ENCODE measurements around the gene PROX1.

PROX1 gene

GRCh38 chr1:214044438-214045214, 56.9 kb downstream of the PROX1 start:
- H3K4me3 Mint-ChIP-seq: no peak overlapping the region
- H3K9me3 Mint-ChIP-seq: peaks cover 12% of the 10 kb centered on the region
- H3K4me1 Mint-ChIP-seq (ENCODE audit: low read depth): no peaks in the 10 kb centered on the region

GRCh38 chr1:214050513-214051401, 63.0 kb downstream of the PROX1 start:
- H3K36me3 Mint-ChIP-seq (ENCODE audit: low read depth): no peaks in the 10 kb centered on the region
- no peaks in the 10 kb centered on the region for H3K4me1 Mint-ChIP-seq (ENCODE audit: low read depth)
- H3K9me3 Mint-ChIP-seq: peaks cover 15% of the 10 kb centered on the region
- no peak overlapping the region for H3K4me3 Mint-ChIP-seq
- H3K27ac Mint-ChIP-seq: no peak overlapping the region
- H3K27me3 Mint-ChIP-seq: no peaks in the 10 kb centered on the region

More at GRCh38 chr1:214044438-214045214, 56.9 kb downstream of the PROX1 start:
- peaks cover 6% of the 10 kb centered on the region for H3K27me3 Mint-ChIP-seq
- no peak overlapping the region for H3K27ac Mint-ChIP-seq
- H3K36me3 Mint-ChIP-seq (ENCODE audit: low read depth): no peaks in the 10 kb centered on the region

DNA sequence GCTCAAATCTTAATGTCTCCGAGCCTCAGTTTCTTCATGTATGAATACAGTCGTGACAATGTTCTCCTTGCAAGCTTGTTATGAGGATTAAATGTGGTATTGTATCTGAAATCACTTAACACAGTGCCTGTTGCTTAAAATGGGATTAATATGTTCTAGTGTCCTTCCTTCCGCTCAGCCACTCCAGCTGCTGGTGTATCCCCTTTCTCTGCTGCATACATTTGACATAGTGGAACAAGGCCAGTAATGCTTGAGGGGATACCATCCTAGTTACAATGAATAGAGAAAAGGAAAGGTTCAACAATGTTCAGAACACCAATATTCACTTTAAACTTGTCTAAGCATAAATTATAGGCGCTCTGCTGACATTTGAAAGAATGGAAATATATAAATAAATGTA, 64.0 kb downstream of the PROX1 start:
- no peak overlapping the region for H3K27ac Mint-ChIP-seq
- H3K27me3 Mint-ChIP-seq: no peaks in the 10 kb centered on the region
- H3K4me1 Mint-ChIP-seq (ENCODE audit: low read depth): no peaks in the 10 kb centered on the region
- H3K9me3 Mint-ChIP-seq: peaks cover 15% of the 10 kb centered on the region
- H3K36me3 Mint-ChIP-seq (ENCODE audit: low read depth): no peaks in the 10 kb centered on the region
- no peak overlapping the region for H3K4me3 Mint-ChIP-seq

GRCh38 chr1:214058076-214058475, 70.3 kb downstream of the PROX1 start:
- H3K27me3 Mint-ChIP-seq: no peaks in the 10 kb centered on the region
- no peak overlapping the region for H3K4me3 Mint-ChIP-seq
- no peaks in the 10 kb centered on the region for H3K4me1 Mint-ChIP-seq (ENCODE audit: low read depth)
- H3K36me3 Mint-ChIP-seq (ENCODE audit: low read depth): no peaks in the 10 kb centered on the region
- H3K9me3 Mint-ChIP-seq: no peaks in the 10 kb centered on the region
- no peak overlapping the region for H3K27ac Mint-ChIP-seq

DNA sequence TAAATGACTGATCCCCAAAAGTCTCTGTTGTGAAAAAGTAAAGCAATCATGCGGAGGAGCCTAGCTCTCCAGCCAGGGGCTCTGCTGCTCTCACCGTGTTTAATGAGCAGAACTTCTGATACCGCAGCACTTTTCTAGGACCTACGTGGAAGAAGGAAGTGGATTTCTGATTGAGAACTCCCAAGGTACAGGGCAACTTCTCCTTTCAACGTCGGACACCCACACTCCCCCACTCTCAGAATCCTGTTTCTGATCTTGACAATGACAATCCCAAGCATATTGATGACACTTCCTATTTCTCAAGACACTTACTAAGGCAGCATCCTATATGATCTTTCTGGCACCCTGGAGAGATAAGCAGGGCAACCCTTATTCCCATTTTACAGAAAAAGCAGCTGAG, 78.4 kb downstream of the PROX1 start:
- no peaks in the 10 kb centered on the region for H3K4me1 Mint-ChIP-seq (ENCODE audit: low read depth)
- no peaks in the 10 kb centered on the region for H3K36me3 Mint-ChIP-seq (ENCODE audit: low read depth)
- H3K4me3 Mint-ChIP-seq: no peak overlapping the region
- no peak overlapping the region for H3K27ac Mint-ChIP-seq
- H3K9me3 Mint-ChIP-seq: no peaks in the 10 kb centered on the region
- H3K27me3 Mint-ChIP-seq: no peaks in the 10 kb centered on the region

DNA sequence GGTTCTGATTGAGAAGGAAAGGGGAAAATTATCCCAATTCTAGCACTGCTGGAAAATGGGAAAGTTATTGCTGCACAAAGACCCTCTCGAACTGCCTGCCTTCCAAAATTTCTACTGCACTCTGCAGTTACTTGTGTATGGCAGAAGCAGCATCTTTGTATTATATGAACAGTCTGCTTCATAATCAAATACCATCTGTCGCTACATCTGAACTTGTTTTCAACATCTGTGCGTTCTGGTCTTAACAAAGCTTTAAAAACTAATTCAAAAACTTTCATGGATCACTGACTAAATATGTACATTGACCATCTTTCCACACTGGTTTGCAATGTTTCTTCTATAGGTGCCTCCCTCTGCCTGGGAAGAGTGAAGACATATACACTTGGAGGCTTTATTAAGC, 79.2 kb downstream of the PROX1 start:
- no peak overlapping the region for H3K27ac Mint-ChIP-seq
- no peak overlapping the region for H3K4me3 Mint-ChIP-seq
- H3K27me3 Mint-ChIP-seq: no peaks in the 10 kb centered on the region
- no peaks in the 10 kb centered on the region for H3K4me1 Mint-ChIP-seq (ENCODE audit: low read depth)
- no peaks in the 10 kb centered on the region for H3K36me3 Mint-ChIP-seq (ENCODE audit: low read depth)
- no peaks in the 10 kb centered on the region for H3K9me3 Mint-ChIP-seq

DNA sequence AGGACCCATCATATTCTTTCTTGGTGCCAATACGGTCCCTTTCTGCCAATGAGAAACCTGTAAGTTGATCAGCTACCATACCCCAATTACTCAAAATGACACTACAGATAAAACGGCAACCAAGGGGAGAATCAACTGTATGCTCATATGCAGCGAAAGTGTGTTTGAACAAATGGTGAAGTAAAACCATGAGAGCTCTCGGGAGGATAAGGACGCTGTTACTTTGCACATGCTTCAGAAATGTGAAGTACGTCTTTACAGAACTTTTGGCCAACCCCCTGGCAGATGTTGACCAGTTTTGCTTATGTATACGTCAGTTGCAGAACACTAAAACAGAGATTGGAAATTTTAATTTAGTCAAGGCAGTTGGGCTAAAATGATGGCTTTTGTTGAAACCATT, 79.6 kb downstream of the PROX1 start:
- Mint-ChIP-seq H3K9me3 (no peaks in the 10 kb centered on the region), H3K4me1 (ENCODE audit: low read depth) (no peaks in the 10 kb centered on the region), H3K36me3 (ENCODE audit: low read depth) (no peaks in the 10 kb centered on the region), H3K4me3 (no peak overlapping the region), H3K27me3 (no peaks in the 10 kb centered on the region), H3K27ac (no peak overlapping the region)

DNA sequence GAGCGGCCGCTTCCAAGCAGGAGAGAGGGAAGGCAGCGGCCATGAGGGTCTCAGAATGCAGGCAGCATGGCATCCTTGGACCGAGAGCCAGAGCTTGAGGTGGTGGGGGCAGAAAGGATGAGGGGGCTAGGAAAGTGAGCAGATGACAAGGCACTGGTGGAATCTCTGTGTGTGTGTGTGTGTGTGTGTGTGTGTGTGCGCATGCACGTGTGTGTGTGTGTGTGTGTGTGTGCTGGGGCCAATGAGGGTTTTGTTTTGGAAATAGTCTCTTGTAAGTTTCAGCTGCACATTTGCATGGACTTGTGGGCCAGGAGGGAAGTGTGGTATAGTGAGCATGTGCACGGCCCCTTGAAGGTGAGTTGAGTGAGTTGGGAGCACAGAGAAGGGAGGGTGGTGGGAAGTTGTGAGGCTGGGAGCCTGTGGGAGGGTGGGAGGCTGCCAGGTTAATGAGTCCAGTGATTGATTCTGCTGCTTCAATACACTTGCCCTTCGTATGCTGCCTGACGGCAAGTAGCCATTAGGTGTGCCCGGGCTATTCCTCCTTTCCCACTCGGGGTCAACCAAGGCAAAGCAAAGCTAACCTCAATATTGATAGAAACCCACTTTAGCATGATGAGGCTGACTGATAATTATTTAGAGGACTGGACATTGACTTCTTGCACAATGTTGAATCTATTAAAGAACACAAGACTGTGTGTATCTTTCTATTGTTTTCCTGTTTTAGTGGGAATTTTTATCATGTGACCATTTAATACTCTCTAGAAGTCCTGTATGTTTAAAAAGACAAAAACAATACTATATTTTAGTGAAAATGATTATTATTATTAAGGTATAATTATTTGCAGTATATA, 80.3 kb downstream of the PROX1 start:
- Mint-ChIP-seq H3K4me3 (no peak overlapping the region), H3K9me3 (no peaks in the 10 kb centered on the region), H3K27me3 (no peaks in the 10 kb centered on the region), H3K36me3 (ENCODE audit: low read depth) (no peaks in the 10 kb centered on the region), H3K4me1 (ENCODE audit: low read depth) (no peaks in the 10 kb centered on the region), H3K27ac (no peak overlapping the region)

- H3K4me1 Mint-ChIP-seq (ENCODE audit: low read depth): no peaks in the 10 kb centered on the region
- H3K36me3 Mint-ChIP-seq (ENCODE audit: low read depth): no peaks in the 10 kb centered on the region
- H3K9me3 Mint-ChIP-seq: no peaks in the 10 kb centered on the region
- no peak overlapping the region for H3K27ac Mint-ChIP-seq
- H3K4me3 Mint-ChIP-seq: no peak overlapping the region
- H3K27me3 Mint-ChIP-seq: no peaks in the 10 kb centered on the region
Measured at GRCh38 chr1:214068979-214069378, 81.2 kb downstream of the PROX1 start.

- H3K9me3 Mint-ChIP-seq: no peaks in the 10 kb centered on the region
- no peaks in the 10 kb centered on the region for H3K4me1 Mint-ChIP-seq (ENCODE audit: low read depth)
- no peak overlapping the region for H3K27ac Mint-ChIP-seq
- no peaks in the 10 kb centered on the region for H3K36me3 Mint-ChIP-seq (ENCODE audit: low read depth)
- H3K27me3 Mint-ChIP-seq: peaks cover 13% of the 10 kb centered on the region
- H3K4me3 Mint-ChIP-seq: no peak overlapping the region
Measured at GRCh38 chr1:214071469-214071868, 83.7 kb downstream of the PROX1 start.

DNA sequence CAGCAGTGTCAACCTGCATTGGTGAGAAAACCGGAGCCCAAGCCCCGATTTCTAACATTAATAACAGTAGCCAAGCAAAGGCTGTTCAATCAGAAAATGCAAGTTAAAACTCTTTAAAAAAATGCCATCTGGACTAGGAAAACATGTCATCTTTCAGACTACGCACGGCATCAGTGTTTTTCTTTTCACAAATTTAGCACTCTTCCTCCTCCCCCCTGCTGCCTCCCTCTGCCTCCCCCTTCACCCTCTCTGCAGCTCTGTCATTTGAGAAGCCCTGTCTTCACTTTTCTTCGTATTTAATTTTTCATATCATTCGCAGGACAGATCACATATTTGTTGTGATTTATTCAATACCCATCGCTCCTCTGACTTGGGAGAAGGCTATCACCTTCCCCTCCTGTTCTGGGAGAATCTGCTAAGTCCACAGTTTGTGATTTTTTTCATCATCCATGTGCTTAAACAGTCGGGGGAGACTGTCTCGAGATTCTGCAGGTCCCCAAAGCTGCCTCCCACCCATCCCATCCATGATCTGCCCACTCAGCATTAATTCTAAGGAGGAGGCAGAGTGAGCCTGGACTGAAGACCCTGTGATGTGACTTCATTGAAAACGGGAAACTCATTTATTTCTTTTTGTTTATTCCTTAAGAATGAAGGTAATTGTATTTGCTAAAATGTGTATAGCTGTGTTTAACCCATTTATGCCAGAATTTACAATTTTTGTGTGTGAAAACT, 84.8 kb downstream of the PROX1 start:
- peaks cover 13% of the 10 kb centered on the region for H3K27me3 Mint-ChIP-seq
- no peaks in the 10 kb centered on the region for H3K4me1 Mint-ChIP-seq (ENCODE audit: low read depth)
- H3K9me3 Mint-ChIP-seq: no peaks in the 10 kb centered on the region
- no peak overlapping the region for H3K4me3 Mint-ChIP-seq
- no peak overlapping the region for H3K27ac Mint-ChIP-seq
- no peaks in the 10 kb centered on the region for H3K36me3 Mint-ChIP-seq (ENCODE audit: low read depth)

DNA sequence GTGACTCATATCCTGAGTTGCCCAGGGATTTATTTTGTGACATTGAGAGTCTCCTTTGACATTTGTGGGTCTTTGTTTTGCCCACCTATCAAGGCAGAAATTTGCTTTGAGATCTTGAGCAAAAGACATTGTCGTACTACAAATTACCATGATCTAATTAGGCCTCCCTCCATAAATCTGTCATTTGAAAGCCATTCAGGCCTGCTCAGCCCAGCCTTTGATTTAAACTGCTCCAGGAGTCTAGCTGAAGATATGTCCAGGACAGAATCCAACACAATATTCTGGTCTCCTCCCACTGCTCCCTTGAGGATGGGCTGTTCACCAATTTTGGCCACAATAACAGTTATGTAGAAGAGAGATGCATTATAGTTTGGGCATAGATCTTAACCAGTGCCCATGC, 86.7 kb downstream of the PROX1 start:
- Mint-ChIP-seq H3K36me3 (ENCODE audit: low read depth) (no peaks in the 10 kb centered on the region), H3K4me1 (ENCODE audit: low read depth) (no peaks in the 10 kb centered on the region), H3K4me3 (no peak overlapping the region), H3K27ac (no peak overlapping the region), H3K27me3 (peaks cover 13% of the 10 kb centered on the region), H3K9me3 (no peaks in the 10 kb centered on the region)

- no peak overlapping the region for H3K27ac Mint-ChIP-seq
- no peaks in the 10 kb centered on the region for H3K36me3 Mint-ChIP-seq (ENCODE audit: low read depth)
- no peaks in the 10 kb centered on the region for H3K9me3 Mint-ChIP-seq
- H3K27me3 Mint-ChIP-seq: peaks cover 13% of the 10 kb centered on the region
- H3K4me3 Mint-ChIP-seq: no peak overlapping the region
- no peaks in the 10 kb centered on the region for H3K4me1 Mint-ChIP-seq (ENCODE audit: low read depth)
Measured at GRCh38 chr1:214075305-214075998, 87.7 kb downstream of the PROX1 start.
